WI38 (cell line): Measurements from ENCODE around the gene SPRR2B.
"Not testable (repeated sequence)": the region's sequence is repeated elsewhere in the genome, so short reads cannot be mapped to it uniquely, and the experiment has no call there.

Source experiments
- H3K4me3 ChIP-seq: 2 replicates; pipeline ENCODE4 v1.5.1; 2011; ENCODE audit warnings: low read depth, mild to moderate bottlenecking, control low read depth, low read length
- TF ChIP-seq, protein P1 (sequence below): IDR thresholded peaks from 2 replicates; pipeline ENCODE4 v1.5.1; 2012; ENCODE audit warnings: low read depth, mild to moderate bottlenecking, control low read depth, low read length

The SPRR2B gene

GRCh38 chr1:153058826-153059784 lies 12.3 kb downstream of the SPRR2B start:
- no peak overlapping the region for H3K4me3 ChIP-seq
- TF ChIP-seq, protein P1, sequence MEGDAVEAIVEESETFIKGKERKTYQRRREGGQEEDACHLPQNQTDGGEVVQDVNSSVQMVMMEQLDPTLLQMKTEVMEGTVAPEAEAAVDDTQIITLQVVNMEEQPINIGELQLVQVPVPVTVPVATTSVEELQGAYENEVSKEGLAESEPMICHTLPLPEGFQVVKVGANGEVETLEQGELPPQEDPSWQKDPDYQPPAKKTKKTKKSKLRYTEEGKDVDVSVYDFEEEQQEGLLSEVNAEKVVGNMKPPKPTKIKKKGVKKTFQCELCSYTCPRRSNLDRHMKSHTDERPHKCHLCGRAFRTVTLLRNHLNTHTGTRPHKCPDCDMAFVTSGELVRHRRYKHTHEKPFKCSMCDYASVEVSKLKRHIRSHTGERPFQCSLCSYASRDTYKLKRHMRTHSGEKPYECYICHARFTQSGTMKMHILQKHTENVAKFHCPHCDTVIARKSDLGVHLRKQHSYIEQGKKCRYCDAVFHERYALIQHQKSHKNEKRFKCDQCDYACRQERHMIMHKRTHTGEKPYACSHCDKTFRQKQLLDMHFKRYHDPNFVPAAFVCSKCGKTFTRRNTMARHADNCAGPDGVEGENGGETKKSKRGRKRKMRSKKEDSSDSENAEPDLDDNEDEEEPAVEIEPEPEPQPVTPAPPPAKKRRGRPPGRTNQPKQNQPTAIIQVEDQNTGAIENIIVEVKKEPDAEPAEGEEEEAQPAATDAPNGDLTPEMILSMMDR, result no peak

- H3K4me3 ChIP-seq, result no peak overlapping the region
- TF ChIP-seq, protein P1, result no peak
These were observed 13.3 kb downstream of the SPRR2B start for GRCh38 chr1:153058154-153058553.

GRCh38 chr1:153057375-153057774 lies 14.0 kb downstream of the SPRR2B start, which contains the start of gene SPRR2A:
SPRR2A (minus strand) TSS chr1:153057512; CDS start chr1:153056735, 777 bp downstream.
- no peak within 1 kb of the TSS for H3K4me3 ChIP-seq
- TF ChIP-seq, protein P1, result no peak

DNA sequence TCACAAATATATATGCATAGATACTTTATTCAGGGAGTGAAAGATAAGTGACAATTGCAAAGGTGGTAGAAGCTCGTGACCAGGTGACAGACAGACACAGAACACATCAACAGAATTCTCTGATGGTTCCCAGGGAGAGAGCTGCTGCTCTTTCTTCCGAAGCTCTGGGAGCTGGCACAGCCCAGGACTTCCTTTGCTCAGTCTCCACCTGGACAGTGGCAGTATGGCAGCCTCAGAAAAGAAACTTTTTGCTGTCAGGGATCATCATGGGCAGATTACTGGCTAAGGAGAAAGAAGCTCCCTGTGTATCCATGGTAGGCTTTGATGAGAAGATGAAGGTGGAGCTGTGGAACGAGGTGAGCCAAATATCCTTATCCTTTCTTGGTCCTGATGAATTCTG lies 15.3 kb downstream of the SPRR2B start:
- H3K4me3 ChIP-seq, result not testable (repeated sequence)

- TF ChIP-seq, protein P1, result no peak
These were observed 22.2 kb downstream of the SPRR2B start for GRCh38 chr1:153049211-153049610.

GRCh38 chr1:153040950-153041631 lies 30.3 kb downstream of the SPRR2B start, which contains the start of gene SPRR2D:
SPRR2D (minus strand) TSS chr1:153041120; CDS start chr1:153040346, 774 bp downstream.
- no peak within 1 kb of the TSS for H3K4me3 ChIP-seq
- TF ChIP-seq, protein P1, result no peak

More at GRCh38 chr1:153049211-153049610, 22.2 kb downstream of the SPRR2B start:
- no peak overlapping the region for H3K4me3 ChIP-seq

GRCh38 chr1:153035211-153035610 lies 36.2 kb downstream of the SPRR2B start:
- no peak overlapping the region for H3K4me3 ChIP-seq
- TF ChIP-seq, protein P1, result no peak
